Keratinocyte (primary cell): ENCODE data around the gene FGF1.

Experiments
- CTCF ChIP-seq, 3 experiments: IDR thresholded peaks in 1 of 3; conservative IDR thresholded peaks in 1 of 3; optimal IDR thresholded peaks in 1 of 3; 2 replicates in 2 of 3; 3 replicates in 1 of 3; pipeline versions ENCODE3 to v1.5.1; 2011; ENCODE audit warnings: low read length in 3 of 3, mild to moderate bottlenecking in 3 of 3, moderate library complexity in 2 of 3, control low read depth in 1 of 3, inconsistent platforms in 1 of 3; ENCODE audit not compliant: insufficient read depth in 2 of 3; ENCODE audit errors: extremely low read depth in 1 of 3
- EZH2 ChIP-seq: IDR thresholded peaks from one replicate; pipeline ENCODE4 v1.6.1; 2012; ENCODE audit warnings: inconsistent platforms, mild to moderate bottlenecking, low read length, moderate library complexity

GRCh38 chr5:142586552-142586951 is 99.3 kb downstream of the FGF1 start:
- no peak for TF ChIP-seq CTCF (optimal IDR thresholded peaks at IDR 0.05 in 1 of 3, IDR thresholded peaks at IDR 0.05 in 1 of 3, conservative IDR thresholded peaks at IDR 0.05 in 1 of 3; ENCODE audit: extremely low read depth in 1 of 3, insufficient read depth in 2 of 3, low read length in 3 of 3)
- no peak for TF ChIP-seq EZH2
